GM18498 (cell line): ENCODE measurements around the gene SLX9.
"Not testable (repeated sequence)": the region's sequence is repeated elsewhere in the genome, so short reads cannot be mapped to it uniquely, and the experiment has no call there.

ENCODE experiments used
- ATAC-seq: cut with Tn5 transposase; IDR thresholded peaks from one replicate; pipeline ENCODE4 v1.9.1; 2021; ENCODE audit warnings: mild to moderate bottlenecking, moderate library complexity; ENCODE audit not compliant: unreplicated experiment

The SLX9 gene

DNA sequence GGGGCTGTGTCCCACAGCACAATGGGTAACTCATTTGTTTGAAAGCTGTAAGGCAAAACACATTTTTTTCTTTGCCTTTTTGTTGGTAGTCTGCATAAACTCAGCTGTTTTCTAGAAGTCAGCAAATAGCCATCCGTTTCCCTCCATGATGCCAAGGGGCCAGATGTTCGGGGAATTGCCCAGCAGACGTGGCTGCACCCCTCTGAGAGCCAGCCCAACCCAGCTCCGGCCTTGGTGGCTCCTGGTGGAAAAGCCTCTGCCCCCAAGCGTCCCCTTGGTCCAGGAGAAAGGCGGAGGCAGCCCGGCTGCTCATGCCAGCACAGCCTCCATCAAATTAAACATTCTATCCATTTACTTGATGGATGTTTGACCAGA is 76.2 kb downstream of the SLX9 start:
- no peak for ATAC-seq

DNA sequence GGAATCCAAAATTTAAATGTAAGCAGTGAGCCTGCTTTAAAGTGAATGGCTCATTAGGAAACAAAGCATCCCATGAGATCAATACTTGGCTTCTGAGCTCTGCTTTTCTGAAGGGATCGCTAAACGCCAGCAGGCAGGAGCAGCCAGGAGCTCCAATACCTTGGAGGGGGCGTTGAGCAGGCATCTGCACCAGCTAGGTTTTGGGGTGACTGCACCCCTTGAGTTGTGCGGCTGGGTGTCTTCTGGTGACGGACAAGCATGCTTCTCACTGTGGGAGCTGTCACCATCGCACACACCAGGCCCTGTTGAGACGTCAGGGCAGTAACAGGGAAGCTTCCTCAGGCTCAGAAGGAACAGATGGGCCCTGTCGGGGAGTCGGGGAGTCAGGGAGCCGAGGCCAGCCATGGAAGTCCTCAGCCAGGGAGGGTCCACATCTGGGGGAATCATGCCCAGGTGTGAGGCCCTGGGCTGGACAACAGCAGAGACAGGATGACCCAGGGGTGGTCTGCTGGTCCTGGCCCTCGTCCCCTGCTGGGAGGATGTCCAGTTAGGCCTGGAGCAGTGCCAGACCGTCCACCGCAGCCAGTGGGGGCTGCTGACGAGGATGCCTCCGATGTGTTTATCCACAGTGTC is 76.7 kb downstream of the SLX9 start:
- no peak for ATAC-seq

DNA sequence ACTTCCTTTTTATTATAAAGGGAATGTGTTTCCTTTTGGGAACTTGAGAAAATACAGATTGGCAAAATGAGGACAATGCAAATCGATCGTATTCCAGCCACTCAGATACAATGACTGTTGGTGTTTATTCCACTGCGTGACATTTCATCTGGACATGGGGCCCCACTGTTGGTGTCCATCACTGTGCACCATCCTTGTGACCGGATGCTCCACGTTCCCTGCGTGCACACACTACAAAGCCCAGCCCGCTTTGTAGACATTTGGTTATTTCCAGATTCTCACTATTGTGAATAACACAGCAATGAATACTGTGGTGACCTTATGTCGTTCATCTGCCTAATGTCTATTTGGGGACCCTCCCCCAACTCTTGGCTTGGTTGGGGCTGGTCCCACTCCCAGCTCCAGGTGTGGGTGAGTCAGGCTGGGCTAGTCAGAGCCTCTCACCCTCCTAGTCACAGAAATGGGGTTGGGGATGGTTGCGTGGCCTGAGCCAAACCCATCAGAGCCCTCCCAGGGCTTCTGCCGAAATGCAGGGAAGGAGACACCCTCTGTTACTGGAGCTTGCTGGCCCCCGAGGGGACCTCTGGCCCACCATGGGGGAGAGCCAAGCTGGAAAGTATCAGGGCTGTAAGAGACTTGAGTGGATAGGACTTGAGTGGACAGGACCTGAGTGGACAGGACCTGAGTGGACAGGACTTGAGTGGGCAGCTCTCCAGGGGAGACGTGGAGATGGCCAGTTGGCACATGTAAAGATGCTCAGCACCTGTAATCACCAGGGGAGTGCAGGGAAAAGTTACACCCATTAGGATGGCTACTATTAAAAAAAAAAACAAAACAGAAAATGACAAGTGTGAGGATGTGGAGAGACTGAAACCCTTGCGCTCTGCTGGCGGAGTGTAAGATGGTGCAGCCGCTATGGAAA is 77.5 kb downstream of the SLX9 start:
- ATAC-seq, result no peak

DNA sequence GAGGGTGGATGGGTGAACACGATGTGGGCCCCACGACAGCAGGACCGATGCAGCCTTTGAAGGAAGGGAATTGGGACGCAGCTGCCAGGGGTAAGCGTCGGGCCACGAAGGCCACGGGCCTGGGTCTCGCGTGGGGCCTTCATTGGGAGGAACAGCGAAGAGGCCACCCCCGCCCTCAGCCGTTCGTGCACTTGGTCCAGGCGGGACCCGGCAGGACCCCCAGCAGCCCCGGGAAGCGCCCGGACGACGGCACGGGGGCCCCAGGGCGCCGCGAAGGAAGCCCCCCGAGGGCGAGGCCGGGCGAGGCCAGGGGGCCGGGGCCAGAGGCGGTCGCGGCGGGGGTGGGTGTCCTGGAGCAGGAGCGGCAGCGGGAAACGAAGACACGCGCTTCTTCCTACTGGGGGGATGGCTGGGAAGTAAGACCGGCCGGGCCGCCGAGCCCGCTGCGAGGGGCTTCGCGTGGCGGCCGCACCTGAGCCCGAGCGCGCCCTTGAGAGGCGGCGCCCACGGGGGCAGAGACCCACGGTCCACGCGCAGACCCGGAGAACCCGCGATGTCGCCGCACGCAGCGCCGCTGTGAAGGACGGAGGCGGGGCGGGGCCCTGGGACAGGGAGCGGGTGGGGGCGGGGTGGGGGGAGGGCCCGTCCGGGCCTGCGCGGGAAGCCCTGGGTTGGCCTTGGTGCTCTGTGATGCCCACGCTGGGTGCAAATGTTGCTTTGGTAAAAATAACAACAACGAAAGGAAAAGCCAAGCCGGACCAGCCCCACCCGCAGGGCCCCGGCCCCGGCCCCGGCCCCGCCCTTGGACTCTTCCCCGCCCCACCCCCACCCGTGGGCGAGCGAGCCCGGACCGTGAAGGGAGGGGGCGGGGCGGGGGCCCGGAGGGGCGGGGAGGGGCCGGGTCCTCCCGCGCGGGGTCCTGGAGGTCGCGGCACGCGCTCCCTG is 78.6 kb downstream of the SLX9 start:
- no peak for ATAC-seq

DNA sequence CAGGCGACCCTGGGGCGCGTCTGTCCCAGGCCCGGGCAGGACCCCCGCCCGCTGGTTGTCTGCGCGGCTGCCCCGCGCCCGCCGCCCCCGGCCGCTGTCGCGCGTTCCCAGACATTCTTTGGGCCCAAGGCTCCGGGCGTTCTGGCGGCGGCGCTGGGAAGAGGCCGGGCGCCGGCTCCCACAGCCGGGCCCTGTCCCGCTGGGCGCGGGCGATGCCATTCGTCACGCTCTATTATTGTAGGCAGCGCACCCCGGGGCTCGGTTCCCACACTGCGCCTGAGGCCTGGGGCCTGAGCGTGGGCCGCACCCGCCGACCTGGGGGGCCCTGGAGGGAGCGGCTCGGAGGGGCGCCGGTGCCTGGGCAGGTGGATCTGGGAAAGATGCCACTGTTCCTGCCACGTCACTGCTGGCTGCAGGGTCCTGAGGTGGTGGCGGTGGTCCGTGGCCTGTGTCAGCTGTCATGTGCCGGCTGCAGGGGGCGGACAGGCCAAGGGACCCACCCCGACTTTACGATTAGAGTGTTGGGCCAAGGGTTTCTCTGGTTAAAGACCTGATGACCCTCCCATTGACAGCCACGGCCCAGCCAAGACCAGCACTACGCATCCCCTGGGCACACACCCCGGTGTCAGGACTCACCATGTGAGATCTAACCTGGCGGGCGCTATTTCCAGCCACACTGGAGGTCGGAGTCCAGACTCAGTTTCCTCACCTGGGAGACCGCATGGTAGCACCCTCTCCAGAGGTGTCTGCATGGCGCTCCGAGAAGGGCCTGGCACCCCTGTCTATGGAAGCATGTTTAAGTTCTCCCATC is 79.5 kb downstream of the SLX9 start:
- ATAC-seq, result no peak

DNA sequence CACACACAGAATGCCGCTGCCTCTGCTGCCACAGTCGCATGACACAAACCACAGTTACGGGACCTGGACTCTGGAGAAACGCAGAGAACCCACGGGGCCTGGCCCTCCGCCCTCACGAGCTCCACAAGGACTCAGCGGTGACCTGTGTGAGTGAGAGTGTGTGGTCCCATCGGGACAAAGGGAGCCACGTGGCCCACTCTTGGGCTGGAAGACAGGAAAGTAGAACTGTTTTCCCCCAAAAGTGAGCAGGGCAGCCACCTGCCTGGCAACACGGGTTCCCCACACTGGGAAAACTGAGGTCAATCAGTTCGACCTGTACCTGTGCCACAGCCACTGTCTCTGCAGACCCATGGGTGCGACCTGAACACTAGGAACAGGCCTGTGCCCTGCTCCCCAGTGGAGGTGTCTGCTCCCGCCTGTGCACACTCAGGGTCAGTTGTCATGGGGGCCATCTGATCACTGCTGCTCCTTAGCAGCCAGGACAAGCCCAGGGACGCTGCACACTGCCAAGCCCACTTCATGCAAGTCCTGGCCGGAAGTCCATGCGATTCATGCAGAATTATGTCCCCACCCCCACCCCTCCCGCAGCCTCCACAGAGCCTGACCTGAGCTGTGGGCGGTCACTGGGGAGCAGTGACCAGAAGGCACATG is 80.2 kb downstream of the SLX9 start:
- ATAC-seq, result no peak

DNA sequence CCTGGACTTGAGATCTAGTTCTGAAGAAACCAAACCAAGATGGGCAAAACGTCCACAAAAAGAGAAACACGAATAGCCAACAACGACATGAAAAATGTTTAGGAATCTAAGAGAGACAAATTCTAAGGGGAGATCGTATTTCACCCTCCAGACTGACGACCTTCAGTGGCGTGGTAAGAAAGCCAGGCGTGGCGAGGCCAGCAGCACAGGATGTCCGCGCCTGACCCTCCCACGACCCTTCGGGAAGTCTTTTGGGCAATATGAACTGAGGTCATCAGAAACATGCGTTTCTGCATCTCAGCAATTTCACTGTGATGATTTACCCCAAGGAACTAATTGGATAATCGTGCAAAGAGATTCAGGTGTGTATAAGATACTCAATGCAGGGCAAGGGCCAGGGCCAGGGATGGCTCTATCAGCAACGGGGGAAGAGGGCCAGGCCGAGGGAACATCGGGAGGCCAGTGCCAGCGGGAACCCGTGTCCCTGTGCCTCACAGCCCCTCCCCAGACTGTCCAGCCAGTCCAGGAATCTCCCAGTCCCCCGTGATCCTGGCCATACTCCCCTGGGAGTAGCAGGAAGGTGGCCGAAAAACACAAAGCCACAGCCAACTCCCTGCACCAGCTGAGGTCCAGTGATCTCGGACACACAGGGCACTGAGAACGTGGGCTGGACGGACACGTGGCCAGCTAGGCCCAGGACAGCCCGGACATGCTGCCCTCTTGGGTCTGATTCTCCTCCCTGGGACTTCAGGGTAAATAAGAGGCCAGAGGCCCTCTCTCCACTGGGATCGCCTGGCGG is 81.0 kb downstream of the SLX9 start:
- no peak for ATAC-seq

DNA sequence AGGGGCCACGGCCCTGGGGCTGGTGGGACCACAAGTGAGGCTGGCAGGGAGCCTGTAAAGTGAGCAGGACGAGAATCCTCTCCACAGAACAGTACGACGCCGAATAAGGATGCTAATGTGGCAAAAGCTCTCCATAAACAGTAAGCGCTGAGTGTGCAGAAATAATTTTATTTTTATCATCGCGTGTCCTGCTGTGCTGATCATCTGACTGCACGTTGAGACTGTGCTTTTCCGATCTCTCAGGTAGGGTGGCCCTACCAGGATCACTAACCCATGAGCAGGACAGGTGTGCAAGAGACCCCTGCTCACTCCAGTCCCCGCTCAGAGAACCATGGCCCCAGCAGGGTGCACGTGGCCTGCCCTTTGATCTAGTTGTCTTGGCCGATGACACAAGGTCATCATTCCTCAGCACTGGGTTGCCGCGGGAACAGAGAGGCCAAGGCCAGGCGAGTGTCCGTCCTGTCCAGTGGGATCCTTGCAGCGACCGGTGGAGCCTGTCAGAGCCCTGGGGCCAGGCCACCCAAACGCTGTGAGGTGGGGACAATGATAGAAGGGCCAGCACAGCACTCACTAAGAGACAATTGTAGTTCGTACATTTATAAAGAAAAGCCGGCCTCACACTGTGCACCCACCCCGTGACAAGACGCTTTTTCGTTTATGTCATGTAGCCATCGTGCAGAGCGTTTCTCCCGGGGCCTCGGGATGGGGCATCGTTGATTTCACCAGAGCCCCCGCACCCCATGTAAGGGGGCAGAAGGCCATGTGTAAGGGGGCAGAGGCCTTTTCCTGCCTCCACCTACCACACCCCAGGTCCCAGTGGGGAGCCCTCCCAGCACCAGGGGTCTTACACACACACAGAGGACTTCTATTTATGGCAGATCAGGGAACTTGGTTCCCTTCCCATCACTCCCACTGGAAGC is 81.9 kb downstream of the SLX9 start:
- ATAC-seq, result no peak

DNA sequence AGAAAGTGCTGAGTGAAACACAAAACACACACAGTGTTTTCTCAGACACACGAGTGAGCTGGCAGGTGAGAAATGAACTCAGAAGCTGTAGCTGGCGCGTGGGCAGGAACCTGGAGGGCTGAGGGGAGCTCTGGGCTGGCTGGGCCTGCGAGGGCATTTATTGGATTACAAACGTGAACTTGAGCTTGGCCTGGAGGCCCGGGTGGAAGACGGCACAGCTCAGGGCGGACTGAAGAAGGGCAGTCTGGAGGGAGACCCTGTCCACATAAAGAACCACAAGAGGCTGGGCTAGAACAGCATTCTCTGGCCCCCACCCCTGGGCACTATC is 82.5 kb downstream of the SLX9 start:
- no peak for ATAC-seq

DNA sequence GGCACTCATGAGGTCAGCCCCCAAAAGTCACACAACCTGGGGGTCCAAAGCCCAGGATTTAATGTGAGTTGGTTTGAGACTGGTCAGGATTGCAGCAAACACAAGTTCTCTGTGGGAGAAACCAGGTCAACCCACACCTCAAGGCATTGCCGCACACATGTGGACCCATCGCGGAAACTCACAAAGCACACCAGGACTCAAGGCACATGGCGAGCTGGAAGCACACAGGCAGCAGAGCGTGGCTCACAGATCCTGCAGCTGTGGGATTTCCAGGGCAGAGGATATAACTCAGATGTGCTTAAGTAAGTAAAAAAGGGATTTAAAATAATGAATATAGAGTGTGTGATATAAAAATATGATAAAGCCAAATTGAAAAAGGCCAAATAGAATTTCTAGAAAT is 82.9 kb downstream of the SLX9 start:
- no peak for ATAC-seq

DNA sequence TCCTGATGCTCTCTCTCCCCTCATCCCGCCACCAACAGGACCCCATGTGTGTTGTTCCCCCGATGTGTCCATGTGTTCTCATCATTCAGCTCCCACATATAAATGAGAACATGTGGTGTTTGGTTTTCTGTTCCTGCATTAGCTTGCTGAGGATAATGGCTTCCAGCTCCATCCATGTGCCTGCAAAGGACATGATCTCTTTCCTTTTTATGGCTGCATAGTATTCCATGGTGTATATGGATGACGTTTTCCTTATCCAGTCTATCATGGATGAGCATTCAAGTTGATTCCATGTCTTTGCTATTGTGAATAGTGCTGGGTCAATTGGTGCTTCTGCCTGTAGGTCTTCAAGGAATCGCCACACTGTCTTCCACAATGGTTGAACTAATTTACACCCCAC is 84.7 kb downstream of the SLX9 start:
- not testable (repeated sequence) for ATAC-seq

DNA sequence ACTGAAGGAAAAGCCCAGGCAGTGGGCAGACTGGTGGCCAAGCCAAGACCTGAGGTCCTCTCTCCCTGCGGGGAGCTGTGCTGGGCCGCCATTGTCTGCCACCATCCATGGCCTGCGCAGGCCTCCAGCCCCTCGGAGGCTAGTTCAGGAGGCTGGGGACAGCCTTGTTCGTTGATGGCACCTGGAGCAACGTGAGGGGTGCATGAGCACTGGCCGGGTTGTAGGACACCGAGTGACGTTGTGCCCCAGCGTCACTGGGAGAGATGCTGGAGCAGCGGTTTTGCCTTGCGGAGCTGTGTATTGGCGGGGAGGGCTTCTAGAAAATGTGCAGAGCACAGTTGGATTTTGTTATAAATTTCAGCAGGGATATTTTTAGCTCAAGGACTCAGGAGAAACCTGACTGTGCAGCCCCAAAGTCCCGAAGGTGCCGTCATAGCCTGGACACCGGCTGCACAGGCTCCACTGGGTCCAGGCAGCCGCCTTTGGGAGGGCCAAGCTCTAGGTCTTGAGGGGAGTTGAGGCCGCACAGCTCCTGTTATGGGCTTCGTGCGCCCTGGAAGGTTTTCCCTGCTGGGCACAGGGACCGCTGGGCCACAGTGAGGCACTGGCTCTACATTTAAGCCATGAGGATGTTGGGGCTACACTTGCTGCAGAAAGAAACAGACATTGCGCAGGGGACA is 86.4 kb downstream of the SLX9 start:
- no peak for ATAC-seq
